HG03097 (cell line): Measurements from ENCODE around the gene GMFB.
"Not testable (repeated sequence)": the region's sequence is repeated elsewhere in the genome, so short reads cannot be mapped to it uniquely, and the experiment has no call there.

ENCODE experiments used
- ATAC-seq: cut with Tn5 transposase; IDR thresholded peaks from one replicate; pipeline ENCODE4 v1.9.1; 2021; ENCODE audit not compliant: unreplicated experiment, low FRiP score

The GMFB gene

DNA sequence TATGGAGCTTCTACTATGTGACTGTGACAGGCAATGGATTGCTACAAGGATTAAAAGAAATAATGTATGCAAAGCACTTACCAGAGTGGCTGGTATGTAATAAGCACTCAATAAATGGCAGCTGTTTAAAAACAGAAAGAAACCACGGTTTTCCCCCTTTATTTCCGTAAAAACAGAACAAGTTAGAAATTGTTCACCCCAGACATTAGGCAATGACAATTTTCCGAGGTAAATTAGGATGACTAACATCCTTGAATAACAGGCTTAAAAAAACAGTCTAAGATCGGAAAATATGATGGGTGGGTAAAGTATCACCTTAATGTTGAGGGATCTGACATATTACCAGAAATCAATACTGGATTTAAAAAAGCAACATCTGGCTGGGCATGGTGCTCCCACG is 26.7 kb downstream of the GMFB start:
- ATAC-seq: no peak

DNA sequence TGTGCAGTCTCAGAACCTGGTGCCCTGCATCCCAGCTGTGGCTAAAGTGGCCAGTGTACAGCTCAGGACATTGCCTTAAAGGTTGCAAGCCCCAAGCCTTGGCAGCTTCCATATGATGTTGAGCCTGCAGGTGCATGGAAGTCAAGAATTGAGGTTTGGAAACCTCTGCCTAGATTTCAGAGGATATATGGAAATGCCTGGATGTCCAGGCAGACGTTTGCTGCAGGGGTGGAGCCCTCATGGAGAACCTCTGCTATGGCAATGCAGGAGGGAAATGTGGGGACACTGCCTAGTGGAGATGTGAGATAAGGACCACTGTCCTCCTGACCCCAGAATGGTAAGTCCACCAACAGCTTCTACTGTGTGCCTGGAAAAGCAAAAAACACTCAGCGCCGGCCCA is 29.7 kb downstream of the GMFB start:
- no peak for ATAC-seq

DNA sequence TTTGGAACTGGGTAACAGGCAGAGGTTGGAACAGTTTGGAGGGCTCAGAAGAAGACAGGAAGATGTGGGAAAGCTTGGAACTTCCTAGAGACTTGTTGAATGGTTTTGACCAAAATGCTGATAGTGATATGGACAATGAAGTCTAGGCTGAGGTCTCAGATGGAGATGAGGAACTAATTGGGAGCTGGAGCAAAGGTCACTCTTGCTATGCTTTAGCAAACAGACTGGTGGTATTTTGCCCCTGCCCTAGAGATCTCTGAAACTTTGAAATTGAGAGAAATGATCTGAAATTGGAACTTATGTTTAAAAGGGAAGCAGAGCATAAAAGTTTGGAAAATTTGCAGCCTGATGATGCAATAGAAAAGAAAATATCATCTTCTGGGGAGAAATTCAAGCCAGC is 30.2 kb downstream of the GMFB start:
- ATAC-seq: not testable (repeated sequence)

DNA sequence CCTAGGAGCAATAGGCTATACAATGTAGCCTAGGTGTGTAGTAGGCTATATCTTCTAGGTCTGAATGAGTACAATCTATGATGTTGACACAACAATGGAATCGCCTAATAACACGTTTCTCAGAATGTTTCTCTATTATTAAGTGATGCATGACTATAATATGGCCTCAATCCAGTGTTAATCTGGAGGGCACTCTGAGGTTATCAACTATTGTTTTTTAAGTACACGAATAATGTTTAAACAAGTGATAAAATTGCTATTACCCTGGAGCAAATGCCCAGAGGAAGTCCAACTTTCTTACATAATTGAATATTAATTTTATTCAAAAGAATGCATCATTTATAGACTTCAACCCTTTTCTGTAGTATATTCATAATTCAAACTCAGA is 31.2 kb downstream of the GMFB start:
- no peak for ATAC-seq

DNA sequence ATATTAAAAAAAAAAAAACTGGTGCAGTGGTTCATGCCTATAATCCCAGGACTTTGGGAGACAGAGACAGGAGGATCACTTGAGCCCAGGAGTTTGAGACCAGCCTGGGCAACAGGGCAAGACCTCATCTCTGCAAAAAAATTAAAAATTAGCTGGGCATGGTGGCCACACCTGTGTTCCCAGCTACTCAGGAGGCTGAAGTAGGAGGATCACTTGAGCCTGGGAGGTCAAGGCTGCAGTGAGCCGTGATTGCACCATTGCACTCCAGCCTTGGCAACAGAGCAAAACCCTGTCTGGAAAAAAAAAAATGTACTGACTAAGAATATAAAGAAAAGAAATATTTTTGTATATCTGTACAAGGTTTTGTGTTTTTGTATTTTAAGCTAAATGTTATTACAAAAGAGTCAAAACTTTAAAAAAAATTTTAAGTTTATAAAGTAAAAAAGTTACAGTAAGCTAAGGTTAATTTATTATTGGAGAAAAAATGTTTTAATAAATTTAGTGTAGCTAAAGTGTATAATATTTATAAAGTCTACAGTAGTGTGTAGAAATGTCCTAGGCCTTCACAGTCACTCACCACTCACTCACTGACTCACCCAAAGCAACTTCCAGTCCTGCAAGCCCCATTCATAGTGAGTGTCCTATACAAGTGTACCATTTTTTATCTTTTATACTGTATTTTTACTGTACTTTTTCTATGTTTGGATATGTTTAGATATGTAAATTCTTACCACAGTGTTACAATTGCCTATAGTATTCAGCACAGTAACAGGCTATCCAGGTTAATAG is 31.8 kb downstream of the GMFB start:
- not testable (repeated sequence) for ATAC-seq

DNA sequence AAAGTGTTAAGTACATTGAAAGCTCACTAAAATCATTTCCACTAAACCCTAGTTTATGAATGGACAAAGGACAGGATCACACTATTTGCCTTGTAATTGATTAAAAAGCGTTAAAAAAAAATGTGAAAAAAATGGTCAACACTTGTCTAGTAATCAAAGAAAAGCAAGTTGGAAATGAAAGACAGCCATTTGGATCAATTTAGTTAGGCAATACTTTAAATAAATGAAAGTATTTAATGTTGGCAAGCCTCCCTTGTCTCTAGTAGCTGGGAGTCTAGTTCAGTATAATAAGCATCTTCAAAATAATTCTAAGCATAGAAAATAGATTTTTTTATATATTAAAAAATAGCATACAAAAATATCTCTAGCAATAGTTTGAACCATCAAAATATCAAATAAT is 33.4 kb downstream of the GMFB start:
- no peak for ATAC-seq

DNA sequence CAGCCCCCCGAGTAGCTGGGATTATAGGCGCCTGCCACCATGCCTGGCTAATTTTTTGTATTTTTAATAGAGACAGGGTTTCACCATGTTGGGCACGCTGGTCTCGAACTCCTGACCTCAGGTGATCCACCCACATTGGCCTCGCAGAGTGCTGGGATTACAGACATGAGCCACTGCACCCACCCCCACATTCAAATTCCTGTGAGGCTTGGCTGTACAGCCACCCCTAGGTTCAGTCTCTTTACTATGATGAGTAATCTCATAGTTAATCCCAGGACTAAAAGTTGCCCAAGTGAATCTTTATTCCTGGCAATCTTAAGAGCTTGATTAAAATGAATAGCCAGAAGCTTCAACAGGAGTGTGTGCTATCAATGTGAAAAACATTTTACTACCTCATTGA is 34.8 kb downstream of the GMFB start:
- not testable (repeated sequence) for ATAC-seq

DNA sequence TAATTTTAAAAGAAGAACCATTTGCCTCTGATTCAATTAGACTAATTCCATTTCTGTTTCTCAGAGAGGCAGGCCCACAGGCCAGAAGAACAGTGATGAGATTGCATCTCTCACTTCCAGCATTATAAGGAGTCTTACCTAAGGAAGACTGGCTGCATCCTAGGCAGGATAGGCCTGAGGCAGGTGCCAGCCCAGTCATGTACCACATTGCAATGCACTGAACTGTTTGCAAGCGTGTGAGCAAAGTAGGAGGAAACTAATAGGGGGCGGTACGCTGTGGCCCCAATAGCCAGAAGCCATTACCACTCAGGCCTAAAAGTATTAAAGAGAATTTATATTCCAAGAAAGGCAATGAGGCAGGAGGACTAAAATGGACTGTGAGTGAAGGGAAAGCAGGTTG is 35.5 kb downstream of the GMFB start:
- no peak for ATAC-seq

DNA sequence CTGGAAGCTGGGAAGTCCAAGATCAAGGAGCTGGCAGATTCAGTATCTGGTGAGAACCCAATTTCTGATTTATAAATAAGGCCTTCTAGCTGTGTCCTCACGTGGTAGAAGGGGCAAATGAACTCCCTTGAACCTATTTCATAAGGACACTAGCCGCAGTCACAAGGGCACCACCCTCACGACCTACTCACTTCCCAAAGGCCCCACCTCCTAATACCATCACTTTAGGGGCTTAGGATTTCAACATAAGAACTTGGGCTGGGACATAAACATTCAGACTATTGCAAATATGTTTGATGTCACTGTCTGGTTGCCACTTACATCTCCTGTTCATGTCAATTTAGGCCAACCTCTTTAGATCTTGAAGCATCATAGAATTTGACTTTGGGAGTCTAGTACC is 36.8 kb downstream of the GMFB start:
- ATAC-seq: no peak

DNA sequence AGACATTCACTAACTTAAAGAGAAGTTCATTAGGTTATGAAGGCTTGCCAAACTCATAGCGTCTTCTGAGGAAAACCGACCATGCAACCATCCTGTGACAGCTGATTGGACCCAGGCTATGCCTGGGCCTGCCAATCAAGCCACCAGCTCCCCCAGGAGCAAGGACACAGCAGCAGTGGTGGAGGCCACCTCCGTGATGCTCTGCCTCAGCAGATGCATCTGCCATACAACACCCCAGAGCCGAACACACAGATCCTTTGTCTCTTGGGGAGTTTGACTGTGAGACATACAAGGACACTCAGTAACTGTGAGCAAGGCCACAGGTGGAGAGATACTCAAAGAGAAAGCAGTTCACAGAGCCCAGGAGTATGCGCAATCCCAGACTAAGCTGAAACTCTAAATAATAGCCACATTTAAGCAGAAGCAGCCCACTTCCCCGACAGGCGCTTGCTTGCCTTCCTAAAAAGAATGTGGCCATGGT is 37.6 kb downstream of the GMFB start:
- no peak for ATAC-seq

DNA sequence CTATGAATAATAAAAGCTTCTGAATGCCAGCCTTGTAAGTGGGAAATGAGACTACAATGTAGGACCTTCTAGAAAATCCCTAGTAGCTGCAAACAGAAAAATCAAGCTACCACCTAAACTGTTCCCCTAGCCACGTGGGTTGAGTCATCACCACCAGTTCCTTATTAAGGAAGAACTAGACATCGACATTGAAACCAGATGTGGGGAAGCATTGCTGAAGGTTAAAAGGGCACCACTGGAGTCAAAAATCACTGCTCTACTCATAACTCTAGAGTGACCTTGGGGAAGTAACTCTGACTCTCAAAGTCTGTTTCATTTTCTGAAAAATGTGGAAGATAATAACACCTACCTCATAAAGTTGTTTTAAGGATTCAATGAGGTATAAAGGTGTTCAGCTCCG is 38.2 kb downstream of the GMFB start:
- no peak for ATAC-seq

DNA sequence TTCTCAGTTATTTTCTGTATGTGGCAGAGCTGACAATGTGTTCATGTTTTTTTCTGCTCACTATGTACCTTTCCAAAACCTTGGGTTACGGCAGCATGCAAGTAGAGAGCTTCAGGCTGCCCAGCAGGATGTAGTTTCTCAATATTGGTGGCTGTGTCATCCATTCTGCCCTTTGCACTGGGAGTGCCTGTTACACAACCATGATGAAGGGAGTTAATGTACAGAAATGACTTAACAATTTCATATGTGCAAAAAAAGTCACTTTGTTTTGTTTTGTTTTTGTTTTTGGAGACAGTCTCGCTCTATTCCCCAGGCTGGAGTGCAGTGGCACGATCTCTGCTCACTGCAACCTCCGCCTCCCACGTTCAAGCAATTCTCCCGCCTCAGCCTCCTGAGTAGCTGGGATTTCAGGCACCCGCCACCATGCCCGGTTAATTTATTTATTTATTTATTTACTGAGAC is 41.5 kb downstream of the GMFB start:
- ATAC-seq: no peak

DNA sequence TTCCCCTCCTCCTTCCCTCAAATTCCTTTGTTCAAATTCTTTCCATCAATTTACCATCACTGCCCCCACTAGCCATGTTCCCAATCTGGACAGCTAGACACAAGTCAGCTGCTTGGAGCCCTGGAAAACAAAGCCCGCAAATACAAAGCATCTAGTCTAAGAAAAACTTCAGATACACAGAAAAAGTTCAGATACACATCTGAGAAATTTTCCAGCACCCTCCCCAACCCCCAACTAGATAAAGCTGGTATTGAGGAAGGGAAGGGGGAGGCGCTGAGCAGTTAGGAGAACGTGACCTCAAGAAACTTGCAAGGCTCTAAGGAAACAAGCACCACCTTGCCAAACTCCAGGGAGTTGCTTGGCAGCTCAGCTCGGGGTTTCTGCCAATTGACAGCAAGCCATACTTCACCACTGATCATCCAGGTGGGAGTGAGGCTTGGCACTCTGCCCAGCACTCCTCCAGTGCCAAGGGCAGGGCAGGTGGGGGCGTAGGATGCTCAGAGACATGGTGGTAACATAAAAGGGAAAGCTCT is 42.6 kb downstream of the GMFB start:
- ATAC-seq: no peak

DNA sequence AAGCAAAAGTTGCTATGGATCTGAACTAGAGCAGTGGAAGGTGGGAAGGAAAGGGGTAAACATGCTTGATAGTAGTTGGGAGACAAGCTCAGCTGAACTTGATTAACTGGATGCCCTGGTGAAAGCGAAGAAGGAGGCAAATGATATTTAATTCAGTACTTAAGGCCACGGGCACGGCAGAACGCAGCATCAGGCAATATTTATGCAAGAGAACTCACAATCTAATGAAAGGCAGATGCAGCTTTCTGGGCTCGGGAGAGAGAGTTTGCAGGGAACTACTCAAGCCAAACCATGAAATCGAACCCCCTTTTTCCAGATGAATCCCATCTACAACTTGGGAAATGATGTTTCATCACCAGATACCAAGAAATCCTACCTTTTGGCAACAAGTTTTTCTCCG is 44.1 kb downstream of the GMFB start:
- ATAC-seq: no peak

DNA sequence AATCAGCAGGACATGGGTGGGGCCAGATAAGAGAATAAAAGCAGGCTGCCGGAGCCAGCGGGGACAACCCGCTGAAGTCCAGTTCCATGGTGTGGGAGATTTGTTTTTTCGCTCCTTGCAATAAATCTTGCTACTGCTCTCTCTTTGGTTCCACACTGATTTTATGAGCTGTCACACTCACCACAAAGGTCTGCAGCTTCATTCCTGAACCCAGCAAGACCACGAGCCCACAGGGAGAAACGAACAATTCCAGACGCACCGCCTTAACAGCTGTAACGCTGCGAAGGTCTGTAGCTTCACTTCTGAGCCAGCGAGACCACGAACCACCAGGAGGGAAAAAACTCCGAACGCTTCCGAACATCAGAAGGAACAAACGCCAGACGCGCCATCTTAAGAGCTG is 44.8 kb downstream of the GMFB start:
- no peak for ATAC-seq

DNA sequence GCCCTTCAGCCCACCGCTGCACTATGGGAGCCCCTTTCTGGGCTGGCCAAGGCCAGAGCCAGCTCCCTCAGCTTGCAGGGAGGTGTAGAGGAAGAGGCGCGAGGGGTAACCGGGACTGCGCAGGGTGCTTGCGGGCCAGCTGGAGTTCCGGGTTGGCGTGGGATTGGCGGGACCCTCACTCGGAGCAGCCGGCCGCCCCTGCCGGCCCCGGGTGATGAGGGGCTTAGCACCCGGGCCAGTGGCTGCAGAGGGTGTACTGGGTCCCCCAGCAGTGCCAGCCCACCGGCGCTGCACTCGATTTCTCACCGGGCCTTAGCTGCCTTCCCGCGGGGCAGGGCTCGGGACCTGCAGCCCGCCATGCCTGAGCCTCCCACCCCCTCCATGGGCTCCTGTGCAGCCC is 45.8 kb downstream of the GMFB start:
- not testable (repeated sequence) for ATAC-seq

DNA sequence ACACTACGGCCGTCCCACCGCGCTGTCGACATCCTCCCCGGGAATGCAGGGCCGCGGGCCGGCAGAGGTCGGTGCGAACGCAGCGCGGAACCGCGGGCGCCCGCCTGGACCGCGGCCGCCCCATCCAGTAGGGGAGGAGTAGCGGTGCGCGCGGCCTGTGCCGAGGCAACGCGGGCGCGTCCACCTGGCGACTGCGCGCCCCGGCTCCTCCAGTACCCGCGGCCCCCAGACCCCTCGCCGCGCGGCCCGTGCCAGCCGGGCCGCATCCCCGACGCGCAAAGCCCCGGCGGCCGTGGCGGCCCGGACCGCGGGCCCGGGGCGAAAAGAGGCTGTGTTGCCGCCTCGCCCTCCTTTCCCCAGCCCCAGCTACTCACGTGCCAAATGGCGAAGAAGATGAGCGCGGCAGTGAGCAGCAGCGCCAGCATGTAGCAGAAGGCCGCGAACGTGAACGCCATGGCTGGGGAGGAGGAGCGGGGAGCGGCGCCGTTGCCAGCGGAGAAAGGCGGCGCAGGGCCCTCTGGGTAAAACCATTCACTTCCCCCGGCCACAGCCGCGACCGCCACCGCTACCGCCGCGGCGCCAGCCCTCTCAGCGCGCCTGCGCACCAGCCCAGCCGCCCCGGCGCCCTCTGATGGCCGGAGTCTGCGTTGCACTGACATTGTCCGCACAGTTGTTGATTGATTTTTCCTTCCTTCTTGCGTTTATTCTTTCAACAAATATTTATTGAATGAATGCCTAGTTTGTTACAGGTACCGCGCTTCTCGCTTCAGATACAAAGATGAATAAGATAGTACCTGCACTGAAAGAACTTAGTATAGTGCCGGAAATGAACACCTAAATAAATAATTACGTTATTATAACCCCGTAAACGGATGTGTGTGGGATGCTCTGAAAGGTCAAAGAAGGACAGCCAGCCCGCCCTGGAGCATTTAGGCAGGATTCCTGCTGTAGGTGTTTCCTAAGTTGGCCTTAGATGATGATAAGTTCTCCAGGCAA is 47.6 kb downstream of the GMFB start, which contains the start of gene CNIH1:
Gene CNIH1 (minus strand): TSS at position 502 of the 996 bp plus-strand sequence. CDS start 47 bp downstream, at position 455.
- ATAC-seq: peak; percentile 93

DNA sequence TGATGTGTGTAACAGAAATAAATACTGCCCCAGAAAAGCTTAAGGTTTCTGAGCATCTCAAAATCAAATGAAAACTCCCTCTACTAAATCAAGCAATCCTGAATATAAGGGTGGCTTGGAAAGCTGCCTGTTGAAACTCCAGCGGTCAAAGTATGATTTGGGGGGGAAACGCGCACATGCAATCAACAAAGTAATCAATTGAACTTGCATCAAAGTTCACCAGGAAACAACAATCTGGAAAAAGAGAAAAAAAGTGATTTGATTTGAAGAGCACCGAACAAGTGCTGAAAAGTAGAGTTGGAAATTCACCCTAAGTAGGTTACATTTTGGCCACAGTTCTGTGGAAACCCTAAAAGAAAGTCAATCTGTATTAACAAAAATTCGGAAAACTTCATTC is 48.3 kb downstream of the GMFB start:
- ATAC-seq: no peak

DNA sequence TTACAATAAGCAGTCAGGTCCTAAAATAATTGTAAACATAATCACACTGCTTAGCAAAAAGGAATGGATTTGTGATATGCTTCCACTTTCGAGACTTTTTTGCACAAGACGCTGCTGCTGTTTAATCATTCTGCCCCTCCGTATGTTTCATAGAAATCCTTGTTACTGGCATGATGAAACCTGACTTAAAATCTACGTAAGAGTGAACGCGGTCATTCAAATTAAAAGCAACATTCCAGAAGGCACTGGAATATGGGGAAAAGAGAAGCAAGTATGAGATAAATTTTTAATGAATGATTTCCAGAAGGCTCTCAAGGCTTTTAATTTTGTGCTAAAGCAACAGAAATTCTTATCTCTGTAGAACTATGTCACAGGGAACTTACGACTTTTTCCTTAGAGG is 48.7 kb downstream of the GMFB start:
- no peak for ATAC-seq

DNA sequence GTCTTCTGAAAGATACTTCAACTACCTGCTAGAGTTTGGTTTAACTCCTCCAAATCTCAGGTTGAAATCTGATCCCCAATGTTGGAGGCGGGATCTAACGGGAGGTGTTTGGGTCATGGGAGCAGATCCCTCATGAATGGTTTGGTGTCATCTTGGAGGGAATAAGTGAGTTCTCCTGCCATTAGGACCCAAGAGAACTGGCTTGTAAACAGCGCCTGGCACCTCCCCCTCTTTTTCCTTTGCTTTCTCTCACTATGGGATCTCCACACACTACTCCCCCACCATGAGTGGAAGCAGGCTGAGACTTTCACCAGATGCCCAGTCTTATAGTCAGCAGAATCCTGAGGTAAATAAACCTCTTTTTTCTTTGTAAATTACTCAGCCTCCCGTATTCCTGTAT is 50.1 kb downstream of the GMFB start:
- ATAC-seq: no peak

DNA sequence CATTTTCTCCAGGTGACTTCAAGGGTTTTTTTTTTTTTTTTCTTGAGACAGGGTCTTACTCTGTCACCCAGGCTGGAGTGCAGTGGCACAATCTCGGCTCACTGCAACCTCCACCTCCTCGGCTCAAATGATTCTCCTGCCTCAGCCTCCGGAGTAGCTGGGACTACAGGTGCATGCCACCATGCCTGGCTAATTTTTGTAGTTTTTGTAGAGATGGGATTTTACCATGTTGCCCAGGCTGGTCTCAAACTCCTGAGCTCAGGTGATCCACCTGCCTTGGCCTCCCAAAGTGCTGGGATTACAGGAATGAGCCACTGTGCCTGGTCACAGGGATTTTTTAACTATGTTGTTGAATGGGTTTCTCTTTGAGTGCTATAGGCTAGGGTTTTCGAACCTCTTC is 50.8 kb downstream of the GMFB start:
- not testable (repeated sequence) for ATAC-seq
